Parathyroid adenoma (tissue), 2 donors: ENCODE measurements around the gene CENPH.

Source experiments
- H2AFZ ChIP-seq: fragments of 300-600 bp; sonication (generic); one replicate; pipeline ENCODE4 v1.7.0; 2017; ENCODE audit warnings: antibody characterized with exemption, mild to moderate bottlenecking
- H3K27ac ChIP-seq: fragments of 300-600 bp; sonication (generic); one replicate; pipeline ENCODE4 v1.7.0; 2017
- H3K27me3 ChIP-seq: fragments of 300-600 bp; sonication (generic); one replicate; pipeline ENCODE4 v1.7.0; 2017; ENCODE audit warnings: low read length; ENCODE audit not compliant: control insufficient read depth, insufficient read depth
- H3K36me3 ChIP-seq: fragments of 300-600 bp; sonication (generic); one replicate; pipeline ENCODE4 v1.7.0; 2017; ENCODE audit warnings: low read length; ENCODE audit not compliant: control insufficient read depth, insufficient read depth
- H3K4me1 ChIP-seq: fragments of 300-600 bp; sonication (generic); one replicate; pipeline ENCODE4 v1.7.0; 2017; ENCODE audit warnings: control low read depth
- H3K4me2 ChIP-seq: fragments of 300-600 bp; sonication (generic); one replicate; pipeline ENCODE4 v1.7.0; 2017; ENCODE audit warnings: low read length
- H3K4me3 ChIP-seq: fragments of 300-600 bp; sonication (generic); one replicate; pipeline ENCODE4 v1.7.0; 2017; ENCODE audit warnings: low read depth, low read length
- H3K79me2 ChIP-seq: fragments of 300-600 bp; sonication (generic); one replicate; pipeline ENCODE4 v1.7.0; 2017; ENCODE audit warnings: control low read depth
- H3K9ac ChIP-seq: fragments of 300-600 bp; sonication (generic); one replicate; pipeline ENCODE4 v1.7.0; 2017; ENCODE audit warnings: mild to moderate bottlenecking
- H3K9me3 ChIP-seq: fragments of 300-600 bp; sonication (generic); one replicate; pipeline ENCODE4 v1.7.0; 2017; ENCODE audit warnings: low read length; ENCODE audit not compliant: control insufficient read depth
- TF ChIP-seq, protein P1 (sequence below): fragments of 300-600 bp; sonication (generic); IDR thresholded peaks from one replicate; pipeline ENCODE4 v1.7.0; 2017; ENCODE audit warnings: antibody characterized with exemption, mild to moderate bottlenecking
- donor health status: primary hyperparathyroidism.

CENPH gene

DNA sequence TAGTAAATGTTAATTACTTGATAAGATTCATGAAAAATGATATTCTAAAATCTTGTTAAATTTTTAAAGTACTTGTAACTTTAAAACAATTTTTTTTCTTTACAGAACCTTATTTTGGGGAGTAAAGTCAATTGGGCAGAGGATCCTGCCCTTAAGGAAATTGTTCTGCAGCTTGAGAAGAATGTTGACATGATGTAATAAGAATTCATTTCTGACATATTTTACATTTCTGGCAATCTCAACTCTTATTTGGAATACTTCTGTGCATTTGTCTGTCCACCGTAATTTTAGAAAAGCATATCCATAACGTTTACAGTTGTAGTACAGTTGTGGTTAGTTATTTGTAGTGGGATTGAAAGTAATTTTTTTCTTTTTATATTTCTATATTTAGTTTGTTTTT is 20.2 kb downstream of the CENPH start:
- no peak overlapping the region for H3K4me2 ChIP-seq
- H2AFZ ChIP-seq, result no peak overlapping the region
- H3K27ac ChIP-seq, result no peak overlapping the region
- H3K4me3 ChIP-seq, result no peak overlapping the region
- H3K27me3 ChIP-seq, result no peaks in the 10 kb centered on the region
- H3K4me1 ChIP-seq, result no peaks in the 10 kb centered on the region
- H3K36me3 ChIP-seq, result no peaks in the 10 kb centered on the region
- H3K79me2 ChIP-seq, result no peaks in the 10 kb centered on the region
- TF ChIP-seq, protein P1, sequence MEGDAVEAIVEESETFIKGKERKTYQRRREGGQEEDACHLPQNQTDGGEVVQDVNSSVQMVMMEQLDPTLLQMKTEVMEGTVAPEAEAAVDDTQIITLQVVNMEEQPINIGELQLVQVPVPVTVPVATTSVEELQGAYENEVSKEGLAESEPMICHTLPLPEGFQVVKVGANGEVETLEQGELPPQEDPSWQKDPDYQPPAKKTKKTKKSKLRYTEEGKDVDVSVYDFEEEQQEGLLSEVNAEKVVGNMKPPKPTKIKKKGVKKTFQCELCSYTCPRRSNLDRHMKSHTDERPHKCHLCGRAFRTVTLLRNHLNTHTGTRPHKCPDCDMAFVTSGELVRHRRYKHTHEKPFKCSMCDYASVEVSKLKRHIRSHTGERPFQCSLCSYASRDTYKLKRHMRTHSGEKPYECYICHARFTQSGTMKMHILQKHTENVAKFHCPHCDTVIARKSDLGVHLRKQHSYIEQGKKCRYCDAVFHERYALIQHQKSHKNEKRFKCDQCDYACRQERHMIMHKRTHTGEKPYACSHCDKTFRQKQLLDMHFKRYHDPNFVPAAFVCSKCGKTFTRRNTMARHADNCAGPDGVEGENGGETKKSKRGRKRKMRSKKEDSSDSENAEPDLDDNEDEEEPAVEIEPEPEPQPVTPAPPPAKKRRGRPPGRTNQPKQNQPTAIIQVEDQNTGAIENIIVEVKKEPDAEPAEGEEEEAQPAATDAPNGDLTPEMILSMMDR, result no peak
- no peak overlapping the region for H3K9ac ChIP-seq
- no peaks in the 10 kb centered on the region for H3K9me3 ChIP-seq

DNA sequence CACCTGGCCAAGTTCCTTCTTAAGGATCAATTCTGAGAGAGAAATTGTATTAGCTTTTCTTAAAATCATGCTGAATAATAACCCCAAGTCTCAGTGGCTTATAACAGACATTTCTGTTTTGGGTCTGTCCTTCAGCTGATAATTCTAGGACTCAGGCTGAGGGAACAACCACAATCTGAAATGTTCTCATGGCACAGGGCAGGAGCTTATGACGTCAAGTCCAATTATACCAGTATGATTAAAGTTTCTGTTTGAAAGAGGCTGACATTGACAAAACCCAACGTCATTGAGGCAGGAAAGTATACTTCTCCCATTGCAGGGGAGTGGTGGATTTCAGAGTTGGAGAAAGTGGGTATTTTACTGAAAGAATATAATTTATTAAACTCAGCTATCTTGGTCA is 21.8 kb downstream of the CENPH start:
- no peaks in the 10 kb centered on the region for H3K79me2 ChIP-seq
- H3K27me3 ChIP-seq, result no peaks in the 10 kb centered on the region
- H2AFZ ChIP-seq, result no peak overlapping the region
- H3K4me2 ChIP-seq, result no peak overlapping the region
- H3K27ac ChIP-seq, result no peak overlapping the region
- H3K9me3 ChIP-seq, result no peaks in the 10 kb centered on the region
- TF ChIP-seq, protein P1, result no peak
- H3K4me3 ChIP-seq, result no peak overlapping the region
- no peak overlapping the region for H3K9ac ChIP-seq
- H3K36me3 ChIP-seq, result no peaks in the 10 kb centered on the region
- H3K4me1 ChIP-seq, result no peaks in the 10 kb centered on the region

DNA sequence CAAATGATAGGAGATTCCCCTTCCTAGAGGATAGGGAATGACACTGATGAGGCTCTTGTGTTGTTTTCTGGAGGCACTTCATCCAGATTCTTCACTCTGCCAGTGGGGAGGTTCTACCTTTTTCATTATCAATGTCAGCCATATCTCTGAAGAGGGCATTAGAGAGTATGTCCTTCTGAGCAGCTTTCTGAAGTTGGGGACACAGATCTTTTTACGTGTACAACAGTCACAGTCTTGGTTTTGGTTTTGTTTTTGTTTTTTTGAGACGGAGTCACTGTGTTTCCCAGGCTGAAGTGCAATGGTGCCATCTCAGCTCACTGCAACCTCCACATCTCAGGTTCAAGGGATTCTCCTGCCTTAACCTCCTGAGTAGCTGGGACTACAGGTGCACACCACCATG is 22.6 kb downstream of the CENPH start:
- Histone ChIP-seq H3K27me3 (no peaks in the 10 kb centered on the region), H3K27ac (no peak overlapping the region), H3K4me1 (no peaks in the 10 kb centered on the region), H3K36me3 (no peaks in the 10 kb centered on the region), H3K4me3 (no peak overlapping the region), H3K9me3 (no peaks in the 10 kb centered on the region), H3K79me2 (no peaks in the 10 kb centered on the region), H2AFZ (no peak overlapping the region), H3K4me2 (no peak overlapping the region), H3K9ac (no peak overlapping the region)
- TF ChIP-seq, protein P1, result no peak

DNA sequence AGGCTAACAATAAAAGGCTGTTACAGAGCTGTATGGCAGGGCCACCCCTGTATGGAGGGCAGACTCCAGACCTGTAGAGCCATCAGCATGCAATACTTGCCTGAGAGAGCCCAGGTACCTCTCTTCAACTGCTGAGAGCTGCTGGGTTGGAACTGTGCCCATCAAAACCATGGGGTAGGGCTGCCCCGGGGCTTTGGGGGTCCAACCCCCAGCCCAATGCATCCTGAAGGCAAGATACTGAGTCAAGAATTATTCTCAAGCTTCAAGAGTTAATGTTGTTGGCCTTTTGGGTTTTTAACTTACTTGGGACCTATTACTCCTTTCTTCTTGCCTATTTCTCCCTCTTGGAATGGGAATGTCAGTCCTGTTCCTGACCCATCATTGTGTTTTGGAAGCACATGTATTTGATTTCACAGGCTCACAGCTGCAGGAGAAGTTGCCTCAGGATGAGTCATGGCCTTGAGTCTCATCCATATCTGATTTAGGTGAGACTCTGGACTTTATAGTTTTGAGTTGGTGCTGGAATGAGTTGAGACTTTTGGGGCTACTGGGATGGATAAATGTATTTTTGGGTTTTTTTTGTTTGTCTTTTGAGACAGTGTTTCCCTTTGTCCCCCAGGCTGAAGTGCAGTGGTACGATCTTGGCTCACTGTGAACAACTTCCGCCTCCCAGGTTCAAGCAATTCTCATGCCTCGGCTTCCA is 24.3 kb downstream of the CENPH start:
- Histone ChIP-seq H3K27me3 (no peaks in the 10 kb centered on the region), H3K36me3 (no peaks in the 10 kb centered on the region), H3K9me3 (no peaks in the 10 kb centered on the region), H3K27ac (no peak overlapping the region), H3K79me2 (no peaks in the 10 kb centered on the region), H3K4me2 (no peak overlapping the region), H3K9ac (no peak overlapping the region), H3K4me1 (no peaks in the 10 kb centered on the region), H3K4me3 (no peak overlapping the region), H2AFZ (no peak overlapping the region)
- TF ChIP-seq, protein P1, result no peak

DNA sequence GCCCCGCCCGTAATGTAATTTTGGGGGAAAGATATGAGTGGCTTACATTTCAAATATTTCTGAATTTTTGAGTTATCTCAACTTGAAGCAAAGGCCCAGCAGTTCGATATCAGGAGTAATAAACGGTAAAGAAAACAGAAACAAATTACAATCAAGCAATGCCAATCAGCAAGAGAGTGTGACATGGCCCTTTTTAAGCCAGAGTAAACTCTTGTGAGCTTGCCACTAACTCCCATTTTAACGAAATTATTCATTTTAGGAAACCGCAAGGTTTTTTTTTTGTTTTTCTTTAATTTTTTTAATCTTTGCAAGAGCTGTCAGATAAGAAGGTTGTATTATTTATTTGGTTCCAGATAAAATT is 27.7 kb downstream of the CENPH start:
- no peak overlapping the region for H3K27ac ChIP-seq
- H3K9ac ChIP-seq, result no peak overlapping the region

More for the DNA sequence above, 27.7 kb downstream of the CENPH start:
- H3K4me1 ChIP-seq, result no peaks in the 10 kb centered on the region
- H3K4me2 ChIP-seq, result peak overlapping the region; percentile 70
- TF ChIP-seq, protein P1, result no peak
- peaks cover 4% of the 10 kb centered on the region for H3K79me2 ChIP-seq
- H3K27me3 ChIP-seq, result no peaks in the 10 kb centered on the region
- H3K4me3 ChIP-seq, result peak overlapping the region; percentile 91
- no peaks in the 10 kb centered on the region for H3K9me3 ChIP-seq
- peak overlapping the region; percentile 95 for H2AFZ ChIP-seq
- H3K36me3 ChIP-seq, result no peaks in the 10 kb centered on the region
